CD4-positive, alpha-beta T cell treated with Interleukin-1 beta for 1 hour (primary cell): ENCODE measurements around the gene SV2C.

Source experiments
- DNase-seq, 2 donors: peaks; one replicate each; pipeline ENCODE4 v3.0.0-alpha.2; 2020 to 2022

Gene SV2C

DNA sequence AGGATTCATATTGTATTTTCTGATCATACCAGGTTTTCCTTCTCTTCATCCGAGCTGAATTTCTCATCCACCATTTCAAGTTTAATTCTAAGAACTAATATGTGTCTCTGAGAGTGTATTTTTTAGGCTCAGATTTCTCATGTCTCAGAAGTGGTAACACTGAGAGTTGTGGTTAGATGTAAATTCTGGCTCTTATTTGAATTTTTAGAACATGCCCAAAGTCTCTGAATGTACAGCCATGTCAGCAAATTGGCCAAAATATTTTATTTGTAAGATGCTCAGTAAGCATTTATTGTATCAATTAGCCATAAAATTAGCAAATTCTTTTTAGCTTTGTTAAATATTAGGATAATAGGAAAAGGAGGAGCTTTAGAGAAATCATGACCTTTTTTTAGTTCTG lies 16.6 kb downstream of the SV2C start:
- DNase-seq: no peak

DNA sequence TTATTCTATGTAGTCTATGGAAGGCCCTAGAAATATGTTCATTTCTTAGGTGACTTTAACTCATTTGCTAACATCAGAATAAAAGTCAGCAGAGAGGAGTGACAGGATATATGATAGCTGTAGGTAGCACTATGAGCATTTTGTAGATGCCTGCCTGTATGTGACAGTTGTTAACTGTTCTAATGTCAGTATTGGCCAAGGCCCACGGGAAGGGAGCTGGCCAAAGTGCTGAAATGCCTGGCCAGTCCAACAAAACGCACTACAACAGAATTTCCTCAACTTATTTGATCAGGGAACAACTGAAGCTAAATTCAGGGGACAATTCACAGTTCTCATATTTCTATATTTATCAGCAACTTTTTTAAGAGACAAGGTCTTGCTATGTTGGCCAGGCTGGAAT lies 20.8 kb downstream of the SV2C start:
- peak in 1 of 2 donors; percentile 10 for DNase-seq

DNA sequence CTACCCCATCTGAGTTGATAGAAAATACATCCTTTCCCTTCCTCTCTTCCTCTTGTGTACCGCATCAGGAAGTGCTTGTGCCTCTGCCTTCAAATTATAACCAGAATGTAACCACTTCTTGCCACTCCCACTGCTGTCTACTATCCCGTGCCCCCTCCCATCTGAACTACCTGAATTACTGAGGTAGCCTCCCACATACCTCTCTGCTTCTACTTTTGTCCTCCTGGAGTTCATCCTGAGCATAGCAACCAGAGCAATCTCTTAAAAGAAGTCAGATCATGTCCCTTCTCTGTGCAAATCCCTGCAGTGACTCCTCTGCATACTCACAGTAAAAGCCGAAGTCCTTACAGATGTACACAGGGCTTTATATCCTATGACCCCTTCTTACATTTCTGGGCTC lies 23.0 kb downstream of the SV2C start:
- no peak for DNase-seq

DNA sequence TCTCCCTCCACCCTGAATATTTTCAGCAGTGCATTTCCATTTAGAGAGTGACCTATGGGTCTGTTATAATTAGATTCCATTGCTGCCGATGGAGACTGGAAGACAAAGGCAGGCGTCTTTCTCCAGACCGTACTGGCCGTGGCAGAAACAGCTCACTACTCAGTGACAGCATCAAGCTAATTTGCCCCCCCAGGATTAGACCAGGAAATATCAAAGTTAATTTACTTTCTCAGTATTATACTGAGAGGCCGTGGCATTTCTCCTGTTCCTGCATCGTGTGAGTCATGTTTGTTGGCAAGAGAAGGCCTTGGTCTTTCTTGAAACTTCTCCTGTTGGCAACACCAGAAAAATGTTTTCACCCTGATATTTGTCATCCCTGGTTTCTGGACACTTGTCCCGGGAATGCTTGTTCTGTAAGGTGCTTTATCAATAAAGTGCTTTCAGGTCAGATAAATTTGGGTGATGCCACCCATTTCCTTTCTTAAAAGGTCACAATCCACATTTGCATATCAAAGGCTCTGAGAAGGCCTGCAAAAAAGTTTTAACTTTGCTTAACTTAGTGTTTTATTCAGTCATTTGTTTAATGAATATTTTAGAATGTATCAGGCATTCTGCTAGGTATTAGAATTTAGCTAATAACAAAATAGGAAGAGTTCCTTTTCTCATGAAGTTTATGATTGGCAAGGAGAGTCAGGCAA lies 28.4 kb downstream of the SV2C start:
- DNase-seq: no peak

DNA sequence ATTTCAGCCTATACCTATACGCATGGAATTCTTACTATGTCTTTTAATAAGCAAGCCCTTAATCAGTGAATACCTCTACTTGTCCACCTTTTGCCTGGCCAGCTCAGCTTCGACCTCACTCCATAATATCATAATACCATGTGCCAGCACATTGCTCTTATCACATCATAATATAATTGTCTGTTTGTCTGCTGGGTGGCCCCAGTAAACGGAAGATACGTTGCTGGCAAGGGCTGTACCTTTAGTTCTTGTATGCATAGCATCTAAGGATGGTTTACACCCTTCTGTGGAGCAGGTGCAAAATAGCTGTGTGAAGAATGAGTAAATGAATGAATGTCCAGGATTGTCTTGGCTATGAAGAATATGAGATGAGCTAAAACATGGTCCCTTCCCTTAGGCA lies 29.9 kb downstream of the SV2C start:
- no peak for DNase-seq

DNA sequence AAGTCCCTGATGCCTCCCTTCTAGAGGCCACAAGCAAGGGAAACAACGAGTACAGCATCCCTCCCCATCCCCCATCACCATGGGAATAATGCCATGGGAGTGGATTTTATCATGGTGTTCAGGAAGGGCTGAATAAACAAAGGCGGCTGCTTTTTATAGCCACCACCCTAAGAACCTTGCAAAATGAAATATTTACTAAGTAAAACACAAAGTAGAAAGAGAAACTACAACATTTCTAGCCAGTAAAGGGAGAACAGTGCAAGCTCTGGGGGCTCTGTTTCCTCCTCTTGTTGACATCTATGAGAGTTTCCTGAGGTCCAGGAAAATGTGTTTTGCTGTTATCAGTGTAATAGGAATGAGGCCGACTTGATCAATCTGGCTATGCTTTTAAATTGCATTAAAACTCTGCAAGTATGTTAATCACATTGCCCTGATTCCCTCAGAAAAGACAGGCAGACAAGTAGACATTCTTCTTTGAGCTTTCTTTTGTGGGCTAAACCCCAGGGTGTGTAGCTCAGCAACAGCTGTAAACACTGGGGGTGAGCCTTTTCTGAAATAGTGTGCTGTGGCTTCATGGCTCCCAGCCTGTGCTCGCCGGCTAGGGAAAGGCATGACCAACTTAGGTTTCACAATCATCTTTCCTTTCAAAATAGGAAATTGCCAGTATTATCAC lies 31.1 kb downstream of the SV2C start:
- no peak for DNase-seq

DNA sequence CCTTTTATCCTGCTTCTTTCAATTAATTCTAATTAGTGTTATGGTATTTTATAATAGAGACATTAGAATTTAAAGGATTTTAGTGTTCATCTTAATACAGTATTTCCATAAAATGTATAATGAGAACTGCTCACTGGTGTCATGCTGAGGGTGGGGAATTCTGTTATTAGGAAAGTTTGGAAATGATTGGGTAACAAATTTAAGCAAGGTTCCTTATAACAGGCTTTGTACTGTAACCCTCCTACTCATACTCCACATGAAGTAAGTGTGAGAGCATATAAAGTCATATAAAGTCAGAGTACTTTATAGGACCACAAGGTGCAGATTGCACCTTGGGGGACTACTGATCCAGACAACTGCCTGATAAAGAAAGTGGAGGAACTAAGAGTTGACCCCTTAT lies 42.2 kb downstream of the SV2C start:
- no peak for DNase-seq

DNA sequence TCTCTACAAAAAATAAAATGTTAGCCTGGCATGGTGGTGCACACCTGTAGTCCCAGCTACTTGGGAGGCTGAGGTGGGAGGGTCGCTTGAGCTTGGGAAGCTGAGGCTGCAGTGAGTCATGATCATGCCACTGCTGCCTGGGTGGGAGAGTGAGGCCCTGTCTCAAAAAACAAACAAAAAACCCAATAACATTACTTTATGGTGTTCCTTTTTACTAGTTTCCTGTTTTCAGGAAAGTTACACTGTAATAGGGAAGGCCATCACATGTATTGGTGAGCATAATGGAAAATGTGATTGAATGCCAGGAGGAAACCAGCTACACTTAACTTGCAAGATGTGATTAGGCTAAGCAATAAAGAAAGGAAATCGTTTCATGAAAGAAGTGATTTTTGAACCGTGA lies 42.7 kb downstream of the SV2C start:
- DNase-seq: no peak

DNA sequence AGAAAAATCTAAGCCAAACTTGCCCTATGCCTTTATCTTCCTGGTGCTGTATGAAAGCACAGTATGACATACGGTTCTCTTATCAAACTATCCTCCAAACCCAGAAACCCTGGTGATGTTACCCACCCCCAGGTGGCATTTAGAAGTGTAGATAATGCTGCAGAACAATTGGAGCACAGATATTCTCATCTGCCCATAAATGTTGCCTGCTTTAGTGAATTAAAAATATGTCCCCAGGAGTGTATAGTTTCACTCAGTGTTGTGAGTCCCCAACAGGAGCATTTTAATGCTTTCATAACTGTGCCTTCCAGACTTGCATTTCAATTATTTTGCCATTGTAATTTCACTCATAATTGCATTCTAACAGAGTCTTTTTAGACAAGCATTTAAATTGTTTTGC lies 50.8 kb downstream of the SV2C start:
- no peak for DNase-seq

DNA sequence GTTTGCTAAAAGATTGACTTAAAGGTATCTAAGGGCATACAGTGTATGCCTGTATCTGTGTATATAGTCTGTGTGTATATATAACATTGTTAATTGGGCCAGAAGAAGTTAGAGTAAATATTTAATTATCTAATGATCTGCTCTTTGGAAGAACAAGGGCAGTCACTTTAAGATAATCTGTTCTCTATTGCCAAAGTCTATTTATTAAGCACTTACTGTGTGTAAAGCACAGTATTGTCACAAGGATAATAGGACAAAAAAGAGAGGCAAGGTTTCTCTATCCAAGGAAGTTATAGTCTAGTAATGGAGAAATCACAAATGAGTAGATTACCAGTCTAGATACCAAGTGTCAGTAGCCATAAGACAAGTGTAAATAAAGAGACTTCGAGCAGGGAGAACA lies 51.5 kb downstream of the SV2C start:
- no peak for DNase-seq

DNA sequence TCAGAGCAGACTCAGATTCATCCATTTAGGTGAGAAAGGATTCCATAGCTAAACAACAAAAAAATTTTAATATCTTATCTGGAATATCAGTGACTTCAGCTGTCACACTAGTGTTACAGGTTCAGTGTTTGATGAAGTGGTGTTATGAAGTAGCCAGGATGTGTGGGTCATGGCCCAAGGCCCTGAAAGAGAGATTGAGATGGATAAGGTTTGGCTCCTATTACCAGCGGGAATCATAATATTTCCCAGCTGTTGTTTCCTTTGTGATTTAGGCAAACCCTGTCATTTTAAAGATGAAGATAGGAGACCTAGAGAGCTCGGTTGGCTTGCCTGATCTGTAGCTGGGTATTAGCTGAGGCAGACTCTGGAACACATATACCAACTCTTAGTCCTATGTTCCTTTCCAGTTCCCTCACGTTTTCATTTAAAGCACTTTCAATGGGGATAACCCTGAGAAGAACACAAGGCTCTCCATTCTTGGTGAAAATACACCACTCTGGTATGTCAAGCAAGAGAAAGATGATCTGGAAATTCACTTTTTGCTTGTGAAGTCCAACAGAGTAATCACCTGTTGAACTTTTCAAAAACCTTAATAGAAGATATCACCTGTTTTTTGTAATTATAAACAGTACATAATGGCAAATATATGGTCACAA lies 54.8 kb downstream of the SV2C start:
- DNase-seq: no peak

DNA sequence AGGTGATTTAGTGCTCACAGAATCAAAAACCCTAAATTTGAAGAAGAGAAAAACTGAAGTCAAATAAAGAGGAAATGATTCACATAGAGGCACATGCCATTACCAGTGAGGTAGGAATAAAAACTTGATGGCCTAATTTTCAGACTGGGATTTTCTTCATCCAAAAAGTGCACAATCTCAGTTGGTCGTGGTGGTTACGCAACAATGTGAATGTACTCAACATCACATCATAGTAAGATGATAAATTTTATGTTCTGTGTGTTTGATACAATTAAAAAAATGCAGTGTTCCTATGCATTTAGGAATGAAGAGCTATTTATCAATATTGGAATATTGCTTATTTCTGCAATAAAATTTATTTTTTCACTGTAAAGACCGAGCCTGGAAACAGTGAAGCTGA lies 60.7 kb downstream of the SV2C start:
- no peak for DNase-seq

DNA sequence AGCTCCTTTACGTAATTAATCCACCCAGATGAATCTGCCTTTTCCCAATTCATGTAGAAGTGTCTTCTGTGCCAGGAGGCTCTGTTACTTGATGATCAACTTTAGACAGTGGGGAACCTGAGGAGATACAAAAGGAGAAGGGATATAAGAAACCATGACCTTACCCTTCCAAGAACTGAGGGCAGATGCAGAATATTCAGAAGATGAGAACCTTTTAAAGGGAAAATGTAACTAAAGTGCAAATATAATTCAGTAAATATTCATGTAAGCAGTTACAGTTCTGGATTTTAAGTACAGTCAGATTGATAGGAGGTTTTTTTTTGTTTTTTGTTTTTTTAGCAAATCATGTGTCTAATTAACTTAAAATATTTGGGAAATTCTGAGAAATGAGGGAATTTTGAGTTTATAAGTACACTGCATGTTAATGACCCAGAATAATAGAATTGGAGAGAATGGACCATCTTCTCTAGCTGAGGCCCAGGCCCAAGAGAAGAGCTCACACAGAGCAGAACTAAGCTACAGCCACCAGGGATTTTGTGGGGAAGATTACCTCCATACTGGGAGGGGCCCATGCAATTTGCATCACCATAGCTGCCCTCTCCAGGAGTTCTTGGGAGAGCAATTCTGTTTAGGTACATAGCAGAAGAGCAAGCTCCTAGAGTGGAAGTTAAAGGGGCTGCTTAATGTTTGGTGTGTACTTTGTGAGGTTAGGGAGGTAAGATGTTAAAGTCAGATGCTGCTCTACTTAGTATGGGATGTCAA lies 61.5 kb downstream of the SV2C start:
- DNase-seq: no peak

DNA sequence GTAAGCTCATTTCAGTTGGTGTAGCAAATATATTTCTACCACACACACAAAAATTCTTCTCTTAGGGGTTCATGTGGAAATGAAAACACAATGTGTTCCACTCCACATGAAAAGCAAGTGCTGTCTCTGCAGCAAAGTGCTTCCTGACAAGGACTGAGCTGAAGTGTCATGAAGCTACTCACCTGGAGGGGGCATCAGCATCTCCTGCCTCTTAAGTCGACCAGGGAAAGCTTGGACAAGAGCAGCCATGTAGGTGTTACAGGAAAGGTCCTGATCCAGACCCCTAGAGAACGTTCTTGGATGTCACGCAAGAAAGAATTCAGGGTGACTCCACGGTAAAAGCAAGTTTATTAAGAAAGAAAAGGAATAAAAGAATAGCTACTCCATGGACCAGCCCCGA lies 62.8 kb downstream of the SV2C start:
- DNase-seq: peak in 1 of 2 donors; percentile 1

DNA sequence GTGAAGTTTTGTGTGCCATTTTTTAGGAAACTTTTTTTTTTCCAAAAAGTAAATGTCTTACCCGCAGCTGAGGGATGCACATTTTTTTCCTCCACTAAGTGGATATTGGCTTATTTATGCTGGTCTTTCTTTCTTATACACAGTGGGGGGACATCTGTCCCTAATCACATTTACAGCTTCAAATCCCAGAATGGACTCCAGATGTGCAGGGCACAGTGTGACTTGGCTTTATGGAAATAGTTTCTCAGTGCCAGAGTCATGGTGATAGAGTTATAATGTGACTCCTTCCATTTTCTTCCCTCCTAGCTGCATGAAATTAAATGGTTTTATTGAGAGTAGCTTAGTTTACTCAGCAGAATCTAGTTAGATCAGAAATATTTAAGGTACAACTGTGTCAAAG lies 66.5 kb downstream of the SV2C start:
- DNase-seq: no peak

DNA sequence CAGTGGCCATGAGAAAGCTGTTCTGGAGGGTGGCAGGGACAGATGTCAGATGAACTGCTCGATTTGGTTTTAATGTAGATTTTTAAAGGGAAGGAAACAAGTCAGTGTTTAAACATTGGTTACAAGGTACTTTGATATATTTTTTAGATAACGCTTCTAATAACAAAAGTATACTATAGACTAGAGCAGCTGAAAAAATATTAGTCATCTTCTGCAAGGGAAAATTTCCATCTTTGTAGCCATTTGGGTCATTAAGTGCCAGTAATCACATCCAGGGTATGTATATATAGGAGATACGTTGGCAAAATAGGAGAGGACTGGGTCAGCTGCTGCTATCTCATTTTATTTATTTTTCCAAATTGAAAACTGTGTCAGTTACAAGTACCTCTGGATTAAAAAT lies 69.0 kb downstream of the SV2C start:
- DNase-seq: no peak

DNA sequence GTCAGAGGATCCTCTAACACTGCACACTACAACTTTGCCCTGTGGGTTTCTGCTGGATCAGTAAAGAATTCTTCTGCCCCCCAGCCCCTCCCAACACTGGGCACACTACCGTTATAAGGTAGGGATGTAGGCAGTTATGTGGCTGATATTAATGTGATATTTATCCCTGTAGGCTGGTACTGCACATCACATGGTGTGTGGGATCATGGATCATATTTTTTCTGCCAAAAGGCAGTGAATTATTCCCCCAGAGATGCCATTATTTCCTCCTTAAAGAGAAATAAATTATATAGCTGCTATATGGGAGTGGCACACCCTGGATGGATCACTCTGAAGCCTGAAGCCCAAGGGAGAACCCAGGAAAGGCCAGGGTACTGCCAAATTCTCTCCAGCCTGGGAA lies 69.5 kb downstream of the SV2C start:
- DNase-seq: no peak

DNA sequence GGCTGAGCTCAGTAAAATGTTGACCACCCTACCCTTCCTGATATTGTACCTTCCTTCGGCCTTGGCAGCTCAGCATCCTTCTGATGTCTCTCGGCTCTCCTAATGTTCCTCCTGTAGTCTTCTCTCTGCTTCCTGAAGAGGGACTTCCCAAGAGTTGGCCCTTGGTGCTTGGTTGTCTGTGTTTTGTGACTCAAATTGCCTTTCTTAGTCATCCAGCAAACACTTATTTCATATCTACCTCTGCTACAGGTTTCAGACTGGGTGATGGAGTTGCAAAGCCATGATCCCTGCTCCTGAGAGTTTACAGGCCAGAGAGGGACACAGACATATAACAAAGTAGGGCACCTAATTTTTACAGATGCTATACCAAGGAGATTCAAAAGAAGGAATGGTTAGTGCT lies 70.1 kb downstream of the SV2C start:
- no peak for DNase-seq

DNA sequence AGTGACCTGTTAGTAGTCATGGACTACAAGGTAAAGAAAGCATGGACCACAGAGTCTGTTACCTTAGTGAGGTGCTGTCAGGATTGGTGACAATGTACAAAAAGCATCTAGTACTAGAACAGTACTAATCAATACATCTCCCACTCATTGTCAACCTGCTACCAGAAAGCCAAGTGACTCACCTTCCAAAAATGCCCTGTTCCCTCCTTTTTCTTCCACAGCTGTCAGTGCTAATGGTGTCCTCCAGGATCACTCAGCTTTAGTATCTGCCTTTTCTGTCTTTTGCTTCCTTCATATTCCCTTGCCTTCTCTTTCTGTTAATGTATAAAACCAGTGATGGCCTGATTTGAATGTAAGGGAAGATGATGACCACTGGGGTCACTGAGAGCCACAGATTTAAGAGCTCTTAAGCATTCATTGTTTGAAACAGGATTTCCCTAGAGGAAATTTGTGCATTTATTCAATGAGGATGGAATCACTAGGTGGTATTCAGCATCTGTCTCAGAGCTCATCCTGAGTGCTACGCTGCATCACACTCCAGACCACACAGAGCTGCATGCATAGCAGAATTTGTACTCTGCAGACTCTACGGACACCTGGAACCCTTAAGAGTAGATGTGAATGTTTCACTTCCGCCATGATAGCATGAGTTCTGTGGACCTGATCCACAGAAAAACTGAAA lies 71.0 kb downstream of the SV2C start:
- DNase-seq: no peak

DNA sequence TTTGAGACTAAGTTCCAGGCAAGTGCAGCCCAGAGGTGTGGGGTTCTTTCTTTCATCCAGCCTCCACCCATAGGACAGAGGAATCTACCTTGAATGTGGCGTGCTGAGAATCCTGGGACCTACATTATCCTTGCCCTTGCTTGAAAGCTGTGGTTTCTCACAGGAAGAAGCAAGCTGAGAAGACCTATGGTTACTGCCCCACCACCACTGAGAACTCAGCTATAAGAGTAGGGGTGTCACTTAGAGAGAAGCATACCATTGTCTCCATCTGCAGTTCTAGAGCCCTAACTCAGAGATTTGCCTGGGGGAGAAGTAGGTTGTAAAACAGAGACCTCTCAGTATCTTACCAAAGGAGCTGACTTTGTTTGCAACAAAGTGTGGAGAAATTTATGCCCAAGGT lies 72.4 kb downstream of the SV2C start:
- DNase-seq: no peak

DNA sequence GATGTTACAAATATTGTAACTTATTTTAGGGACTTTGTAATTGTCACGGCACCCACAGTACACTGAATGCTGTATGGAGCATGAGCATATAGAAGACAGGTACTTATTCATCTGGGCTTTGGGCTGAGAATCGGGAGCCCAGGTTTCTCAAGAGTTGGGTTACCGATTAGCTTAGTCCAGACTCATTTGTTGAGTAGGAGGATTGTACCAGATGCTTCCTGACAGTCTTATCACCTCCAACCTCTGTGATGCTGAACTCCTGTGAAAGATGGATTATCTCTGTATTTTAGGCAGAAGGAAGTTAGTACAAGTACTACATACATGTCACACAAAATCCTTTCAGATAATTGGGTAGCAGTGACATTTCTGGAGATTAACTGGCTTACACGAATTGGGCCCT lies 79.2 kb downstream of the SV2C start:
- no peak for DNase-seq

DNA sequence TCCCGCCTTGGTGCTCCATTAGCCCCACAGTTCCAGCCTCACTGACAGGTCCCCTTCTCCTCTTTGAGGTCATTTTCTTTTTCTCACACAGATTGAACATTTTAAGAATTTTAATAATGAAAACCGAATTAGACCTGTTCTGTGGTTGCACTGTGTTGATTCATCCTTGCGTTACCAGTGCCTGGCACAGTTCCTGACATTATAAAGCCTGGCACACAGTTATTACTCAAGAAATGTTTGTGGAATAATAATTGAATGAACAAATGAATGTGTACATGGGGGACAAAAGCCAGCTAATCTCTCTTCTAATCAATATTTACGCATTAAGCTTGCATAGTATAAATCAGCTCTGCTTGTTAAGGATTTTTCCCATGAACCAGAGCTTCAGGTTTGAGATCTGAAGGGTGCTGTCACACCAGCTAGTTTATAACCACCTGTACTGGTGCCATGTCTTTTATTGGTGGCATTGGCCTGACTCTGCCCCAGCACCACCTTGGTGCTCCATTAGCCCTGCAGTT lies 80.0 kb downstream of the SV2C start:
- no peak for DNase-seq

DNA sequence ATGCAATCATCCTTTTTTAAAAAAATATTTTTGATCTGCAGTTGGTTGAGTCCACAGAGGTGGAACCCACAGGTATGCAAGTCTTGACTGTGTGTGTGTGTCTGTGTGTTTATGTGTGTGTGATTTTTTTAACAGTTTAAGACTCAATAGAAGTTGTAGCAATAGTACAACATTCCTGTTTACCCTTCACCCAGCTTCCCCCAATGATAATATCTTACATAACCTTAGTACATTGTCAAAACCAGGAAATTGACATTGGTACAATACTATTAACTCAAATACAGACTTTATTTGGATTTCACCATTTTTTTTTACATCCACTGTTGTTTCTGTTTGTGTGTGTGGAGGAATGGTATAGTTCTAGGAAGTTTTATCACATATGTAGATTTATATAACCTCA lies 81.8 kb downstream of the SV2C start:
- no peak for DNase-seq
